Mucosa of descending colon (tissue), 3 donors: ENCODE data around the gene RBBP6. TPM values are rescaled to one million over a fixed set of nuclear protein-coding genes. Genes with fewer than 3 reads are reported as not detected.

Experiments
- ATAC-seq: fragments of 200-7000 bp; cut with Tn5 transposase; one replicate; pipeline ENCODE4 v1.9.1; 2020; ENCODE audit warnings: mild to moderate bottlenecking, moderate library complexity
- DNase-seq, 3 donors: peaks; one replicate each; pipeline ENCODE4 v3.0.0-alpha.2; 2020
- H3K36me3 ChIP-seq: fragments of 200-600 bp; one replicate; pipeline ENCODE4 v1.8.0; 2021; ENCODE audit warnings: low read depth, mild to moderate bottlenecking
- H3K4me1 ChIP-seq: fragments of 200-600 bp; one replicate; pipeline ENCODE4 v1.8.0; 2021; ENCODE audit warnings: low read depth, mild to moderate bottlenecking
- H3K4me3 ChIP-seq: fragments of 200-600 bp; one replicate; pipeline ENCODE4 v1.8.0; 2021; ENCODE audit warnings: mild to moderate bottlenecking
- H3K9me3 ChIP-seq: fragments of 200-600 bp; one replicate; pipeline ENCODE4 v1.8.0; 2021; ENCODE audit warnings: mild to moderate bottlenecking
- intact Hi-C, 2 donors: fragments of 100-400 bp; cut with DNase I in 1 of 2; cut with micrococcal nuclease in 1 of 2; formaldehyde crosslinking; loops; one replicate each; pipeline versions ENCODE4 v1.11.0 to v1.11.1; 2022; cut with DNase I, micrococcal nuclease
- total RNA-seq, 3 donors: library from RNA; stranded (reverse); fragmentation: NEBNext Ultra II Directional in 2 of 3; extraction: Animal tissue kit (Norgen Biotek cat#: 25700) in 2 of 3; gene quantifications; one replicate each; pipeline versions ENCODE4 v1.2.1 to v1.2.4, GENCODE V29; 2021 to 2023
- TF ChIP-seq, protein P1 (sequence below): fragments of 200-600 bp; IDR thresholded peaks from one replicate; pipeline ENCODE4 v1.8.0; 2022; ENCODE audit warnings: antibody characterized with exemption, mild to moderate bottlenecking
- donor health status: DM: no; HTN: no; CAD: no; lungs with moderate emphysema.
- donor health status: DM: no; HTN: no; CAD: no.
- donor health status: DM: no; HTN: yes; CAD: no.

RBBP6 gene
- total RNA-seq, 3 donors from 2014 or later, result 36.3 to 61.5 (median 37.4) TPM

DNA sequence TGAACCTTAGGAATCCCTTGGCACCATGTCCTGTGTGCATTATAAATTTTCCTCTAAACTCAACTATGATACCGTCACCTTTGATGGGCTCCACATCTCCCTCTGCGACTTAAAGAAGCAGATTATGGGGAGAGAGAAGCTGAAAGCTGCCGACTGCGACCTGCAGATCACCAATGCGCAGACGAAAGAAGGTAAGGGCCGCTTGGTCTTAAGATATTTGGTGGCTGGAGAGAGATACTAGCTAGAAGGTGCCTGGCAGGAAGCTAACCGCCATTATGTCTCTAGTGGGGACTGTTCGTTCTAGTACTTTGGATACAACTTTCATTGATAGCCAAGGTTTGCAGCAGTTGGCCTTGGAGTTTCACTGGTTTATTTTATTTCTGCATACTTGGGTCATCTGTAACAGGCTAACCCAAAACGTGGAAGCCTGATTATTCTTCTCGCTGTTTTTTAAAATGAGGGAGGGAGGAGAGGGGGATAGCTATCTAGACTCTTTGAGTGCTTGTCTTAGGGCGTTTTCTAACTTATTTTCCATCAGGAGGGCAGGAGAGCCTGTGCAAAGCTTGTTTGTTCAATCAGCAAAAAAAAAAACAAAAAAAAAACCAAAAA lies 1.3 kb downstream of the RBBP6 start:
- intact Hi-C loops, result no loop called here
- Histone ChIP-seq H3K4me1 (peaks cover 8% of the 10 kb centered on the region), H3K4me3 (peak overlapping the region; percentile 95), H3K36me3 (no peaks in the 10 kb centered on the region), H3K9me3 (no peaks in the 10 kb centered on the region)
- TF ChIP-seq, protein P1, sequence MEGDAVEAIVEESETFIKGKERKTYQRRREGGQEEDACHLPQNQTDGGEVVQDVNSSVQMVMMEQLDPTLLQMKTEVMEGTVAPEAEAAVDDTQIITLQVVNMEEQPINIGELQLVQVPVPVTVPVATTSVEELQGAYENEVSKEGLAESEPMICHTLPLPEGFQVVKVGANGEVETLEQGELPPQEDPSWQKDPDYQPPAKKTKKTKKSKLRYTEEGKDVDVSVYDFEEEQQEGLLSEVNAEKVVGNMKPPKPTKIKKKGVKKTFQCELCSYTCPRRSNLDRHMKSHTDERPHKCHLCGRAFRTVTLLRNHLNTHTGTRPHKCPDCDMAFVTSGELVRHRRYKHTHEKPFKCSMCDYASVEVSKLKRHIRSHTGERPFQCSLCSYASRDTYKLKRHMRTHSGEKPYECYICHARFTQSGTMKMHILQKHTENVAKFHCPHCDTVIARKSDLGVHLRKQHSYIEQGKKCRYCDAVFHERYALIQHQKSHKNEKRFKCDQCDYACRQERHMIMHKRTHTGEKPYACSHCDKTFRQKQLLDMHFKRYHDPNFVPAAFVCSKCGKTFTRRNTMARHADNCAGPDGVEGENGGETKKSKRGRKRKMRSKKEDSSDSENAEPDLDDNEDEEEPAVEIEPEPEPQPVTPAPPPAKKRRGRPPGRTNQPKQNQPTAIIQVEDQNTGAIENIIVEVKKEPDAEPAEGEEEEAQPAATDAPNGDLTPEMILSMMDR, result no peak
- DNase-seq, result peak in 2 of 3 donors; percentile 31 to 38
- no peak for ATAC-seq

DNA sequence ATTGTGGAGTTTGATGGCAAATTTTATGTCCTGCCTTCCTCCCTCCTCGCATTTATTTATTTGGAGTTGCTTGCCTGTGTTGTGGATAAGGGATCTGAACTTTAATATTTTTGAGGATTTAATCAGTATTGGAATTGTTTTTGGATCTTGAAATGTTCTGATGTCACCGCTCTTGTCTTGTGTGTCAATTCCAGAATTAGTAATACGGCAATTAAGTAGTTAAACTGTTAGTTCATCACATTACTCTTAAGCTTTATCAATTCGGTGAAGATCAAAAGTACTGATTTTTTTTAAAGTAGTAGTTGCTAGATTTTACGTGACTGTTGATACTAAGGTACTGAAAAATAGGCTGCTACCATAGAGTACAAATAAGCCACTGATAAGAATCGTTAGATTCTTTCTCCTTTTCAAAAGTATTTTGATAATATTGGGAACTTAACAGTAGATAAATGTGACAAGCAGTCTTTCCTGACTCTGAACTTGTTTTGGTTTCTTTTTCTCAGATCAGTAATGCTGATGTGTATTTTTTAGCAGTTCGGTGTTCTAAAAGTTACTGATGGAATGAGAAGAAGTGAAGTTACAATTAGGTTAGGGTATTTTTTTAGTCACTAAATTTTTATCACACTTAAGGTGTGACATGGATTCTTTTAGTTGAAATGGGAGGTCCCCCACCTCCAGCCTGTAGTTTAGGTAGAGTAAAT lies 2.0 kb downstream of the RBBP6 start:
- DNase-seq, result no peak
- no peak for ATAC-seq
- Histone ChIP-seq H3K4me1 (peaks cover 8% of the 10 kb centered on the region), H3K36me3 (no peaks in the 10 kb centered on the region), H3K9me3 (no peaks in the 10 kb centered on the region), H3K4me3 (no peak overlapping the region)
- intact Hi-C loops, result no loop called here
- TF ChIP-seq, protein P1, result no peak

DNA sequence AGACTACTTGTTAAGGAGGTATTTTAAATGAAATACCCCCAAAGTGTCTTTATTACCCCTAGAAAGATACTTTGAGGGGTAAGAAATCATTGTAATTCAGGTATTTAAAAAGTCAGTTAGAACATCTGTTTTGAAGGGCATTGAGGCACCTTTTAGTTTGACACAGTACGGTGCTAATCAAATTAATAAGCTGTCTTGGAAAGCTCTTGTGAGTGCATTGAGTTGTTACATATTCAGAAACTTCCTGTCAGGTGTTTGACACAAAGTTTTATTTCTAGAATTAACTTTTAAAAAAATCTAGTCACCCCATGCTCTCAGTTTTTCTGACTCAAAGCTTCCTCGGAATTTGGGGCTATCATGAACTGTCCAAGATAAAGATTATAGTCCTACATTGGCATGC lies 4.6 kb downstream of the RBBP6 start:
- intact Hi-C loops, result no loop called here

DNA sequence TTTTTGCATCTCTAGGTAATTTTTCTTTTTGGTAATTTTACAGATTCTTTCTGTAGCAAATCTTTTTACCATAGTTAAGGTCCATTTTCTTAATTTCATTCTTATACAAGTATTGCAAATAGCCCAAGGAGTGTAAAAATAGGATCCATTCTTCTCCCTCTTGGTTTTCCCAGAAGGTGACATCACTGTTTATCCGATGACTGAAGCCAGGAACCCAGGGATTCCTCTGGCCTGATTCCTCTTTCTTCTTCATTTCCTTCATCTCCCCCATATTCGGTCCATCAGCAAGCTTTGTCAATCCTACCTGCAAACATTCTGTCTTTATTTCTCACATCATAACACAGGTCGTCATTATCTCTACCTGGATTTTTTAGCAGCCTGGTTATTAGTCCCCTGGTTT lies 5.3 kb downstream of the RBBP6 start:
- peaks cover 8% of the 10 kb centered on the region for H3K4me1 ChIP-seq
- no peak for ATAC-seq
- intact Hi-C loops, result no loop called here
- TF ChIP-seq, protein P1, result no peak
- DNase-seq, result no peak
- H3K36me3 ChIP-seq, result peaks cover 5% of the 10 kb centered on the region
- no peak overlapping the region for H3K4me3 ChIP-seq
- H3K9me3 ChIP-seq, result no peaks in the 10 kb centered on the region

More for the DNA sequence above, 4.6 kb downstream of the RBBP6 start:
- Histone ChIP-seq H3K4me3 (no peak overlapping the region), H3K9me3 (no peaks in the 10 kb centered on the region), H3K4me1 (peaks cover 8% of the 10 kb centered on the region), H3K36me3 (peaks cover 5% of the 10 kb centered on the region)
- TF ChIP-seq, protein P1, result no peak
- DNase-seq, result no peak
- no peak for ATAC-seq

DNA sequence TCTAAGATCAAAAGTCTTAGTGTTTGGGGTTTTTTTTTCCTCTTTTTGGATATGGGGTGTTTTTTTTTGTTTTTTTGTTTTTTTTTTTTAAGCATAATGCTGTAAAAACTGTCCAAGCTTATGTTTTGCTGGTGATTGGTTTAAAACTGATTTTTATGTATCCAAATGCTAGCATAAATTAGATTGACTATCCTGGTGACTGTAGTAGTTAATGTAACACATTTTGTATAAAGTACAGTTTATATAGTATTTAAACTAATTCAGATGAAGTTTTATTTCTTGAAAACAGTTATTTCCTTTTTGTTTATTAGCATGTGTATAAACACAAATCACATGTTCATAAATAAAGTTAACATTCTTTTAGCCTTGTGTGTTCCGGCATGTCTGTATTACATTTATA lies 10.9 kb downstream of the RBBP6 start:
- Histone ChIP-seq H3K36me3 (peaks cover 5% of the 10 kb centered on the region), H3K9me3 (no peaks in the 10 kb centered on the region), H3K4me1 (no peaks in the 10 kb centered on the region), H3K4me3 (no peak overlapping the region)
- no peak for ATAC-seq
- intact Hi-C loops, result no loop called here
- TF ChIP-seq, protein P1, result no peak
- DNase-seq, result no peak
